ENCODE results near the gene DMAC1. TPM values are rescaled to one million over a fixed set of nuclear protein-coding genes. Genes with fewer than 3 reads are reported as not detected.
A peak's percentile ranks its signal among the peaks of the same experiment; 100 is the strongest.

Gene DMAC1
- total RNA-seq, 2 donors from 2014 or later: 16.6 to 22.5 TPM

DNA sequence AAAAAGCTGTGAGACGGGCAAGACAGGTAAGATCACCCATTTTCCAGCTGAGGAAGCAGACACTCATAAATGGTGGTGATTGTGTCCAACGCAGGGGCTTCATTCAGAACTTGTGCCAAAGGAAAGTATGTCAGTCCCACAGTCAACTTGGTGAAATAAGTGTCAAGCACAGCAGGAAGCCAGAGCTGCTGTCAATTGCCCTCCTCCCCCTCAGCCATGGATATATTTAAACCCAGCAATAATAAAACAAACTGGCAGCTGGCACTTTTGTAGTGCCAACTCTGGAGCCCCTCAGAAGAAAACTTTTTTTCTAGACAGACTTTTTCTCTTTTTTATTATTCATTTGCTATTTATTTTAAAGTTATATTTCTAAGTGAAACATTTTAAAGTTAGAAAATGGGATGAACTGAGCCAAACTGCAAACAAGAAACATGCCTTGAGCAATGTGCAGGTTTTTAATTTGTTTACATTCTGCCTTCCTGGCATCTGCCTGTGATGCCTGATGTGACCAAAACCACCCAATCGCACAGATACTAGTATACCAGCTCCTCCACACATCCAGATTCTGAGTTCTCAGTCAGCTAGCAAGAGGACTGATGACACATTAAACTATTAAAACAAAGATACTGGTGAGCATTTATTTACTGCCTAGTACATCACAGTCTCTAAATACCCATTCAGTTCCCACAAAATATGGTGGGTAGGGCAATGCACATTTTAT lies 17.0 kb downstream of the DMAC1 start:
- Histone ChIP-seq H3K36me3 (no peaks in the 10 kb centered on the region), H3K4me3 (no peak overlapping the region), H3K4me1 (replicated peaks) (no peaks in the 10 kb centered on the region), H3K9me3 (no peaks in the 10 kb centered on the region), H3K27me3 (replicated peaks; ENCODE audit: insufficient read depth) (no peaks in the 10 kb centered on the region), H3K27ac (no peak overlapping the region)
- no peak for TF ChIP-seq POLR2A (IDR thresholded peaks at IDR 0.05)
- TF ChIP-seq, protein P1, sequence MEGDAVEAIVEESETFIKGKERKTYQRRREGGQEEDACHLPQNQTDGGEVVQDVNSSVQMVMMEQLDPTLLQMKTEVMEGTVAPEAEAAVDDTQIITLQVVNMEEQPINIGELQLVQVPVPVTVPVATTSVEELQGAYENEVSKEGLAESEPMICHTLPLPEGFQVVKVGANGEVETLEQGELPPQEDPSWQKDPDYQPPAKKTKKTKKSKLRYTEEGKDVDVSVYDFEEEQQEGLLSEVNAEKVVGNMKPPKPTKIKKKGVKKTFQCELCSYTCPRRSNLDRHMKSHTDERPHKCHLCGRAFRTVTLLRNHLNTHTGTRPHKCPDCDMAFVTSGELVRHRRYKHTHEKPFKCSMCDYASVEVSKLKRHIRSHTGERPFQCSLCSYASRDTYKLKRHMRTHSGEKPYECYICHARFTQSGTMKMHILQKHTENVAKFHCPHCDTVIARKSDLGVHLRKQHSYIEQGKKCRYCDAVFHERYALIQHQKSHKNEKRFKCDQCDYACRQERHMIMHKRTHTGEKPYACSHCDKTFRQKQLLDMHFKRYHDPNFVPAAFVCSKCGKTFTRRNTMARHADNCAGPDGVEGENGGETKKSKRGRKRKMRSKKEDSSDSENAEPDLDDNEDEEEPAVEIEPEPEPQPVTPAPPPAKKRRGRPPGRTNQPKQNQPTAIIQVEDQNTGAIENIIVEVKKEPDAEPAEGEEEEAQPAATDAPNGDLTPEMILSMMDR (IDR thresholded peaks at IDR 0.05): no peak
- no peak for TF ChIP-seq POLR2AphosphoS5 (IDR thresholded peaks at IDR 0.05)
- peak; percentile 24 for DNase-seq (ENCODE audit: low spot score)
- intact Hi-C loops (cut with DNase I): no loop called here
- 30% methylated on average over 3 of the region's 3 CpGs for WGBS

DNA sequence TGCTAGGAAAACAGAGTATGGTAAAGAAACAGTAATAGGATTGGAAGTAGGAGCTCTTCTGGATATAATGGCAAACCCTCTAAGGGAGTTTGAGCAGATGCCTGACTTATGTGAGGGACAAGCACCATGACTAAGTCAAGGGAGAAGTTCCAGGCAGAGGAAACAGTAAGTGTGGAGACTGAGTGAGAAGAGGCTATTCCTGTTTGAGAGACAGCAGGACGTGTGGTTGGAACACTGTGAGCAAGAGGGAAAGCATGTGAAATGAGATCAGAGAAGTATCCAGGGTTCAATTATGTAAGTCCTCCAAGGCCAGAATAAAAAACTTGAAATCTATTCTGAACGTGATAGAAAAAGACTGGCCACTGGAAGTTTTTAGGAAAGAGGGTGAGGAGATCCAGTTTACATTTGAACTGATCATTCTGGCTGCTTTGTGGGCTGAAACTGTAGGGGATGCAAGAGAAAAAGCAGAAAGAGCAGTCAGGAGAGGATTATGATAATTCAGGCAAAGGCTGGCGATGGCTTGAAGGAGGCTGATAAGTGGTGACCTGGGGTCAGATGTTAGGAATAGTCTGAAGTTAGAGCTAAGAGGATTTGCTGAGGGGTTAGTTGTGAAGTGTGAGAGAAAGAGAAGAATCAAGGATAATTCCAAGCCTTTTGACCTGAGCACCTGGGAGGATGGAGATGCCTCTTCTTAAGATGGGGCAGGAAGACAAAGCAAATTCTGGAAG lies 19.2 kb downstream of the DMAC1 start:
- Histone ChIP-seq H3K4me3 (no peak overlapping the region), H3K27me3 (replicated peaks; ENCODE audit: insufficient read depth) (no peaks in the 10 kb centered on the region), H3K27ac (no peak overlapping the region), H3K9me3 (no peaks in the 10 kb centered on the region), H3K4me1 (replicated peaks) (no peaks in the 10 kb centered on the region), H3K36me3 (no peaks in the 10 kb centered on the region)
- no peak for DNase-seq (ENCODE audit: low spot score)
- intact Hi-C loops (cut with DNase I): no loop called here
- TF ChIP-seq POLR2A (IDR thresholded peaks at IDR 0.05): no peak
- TF ChIP-seq, protein P1 (IDR thresholded peaks at IDR 0.05): no peak
- TF ChIP-seq POLR2AphosphoS5 (IDR thresholded peaks at IDR 0.05): no peak
- WGBS: 64% methylated on average over 3 of the region's 3 CpGs

DNA sequence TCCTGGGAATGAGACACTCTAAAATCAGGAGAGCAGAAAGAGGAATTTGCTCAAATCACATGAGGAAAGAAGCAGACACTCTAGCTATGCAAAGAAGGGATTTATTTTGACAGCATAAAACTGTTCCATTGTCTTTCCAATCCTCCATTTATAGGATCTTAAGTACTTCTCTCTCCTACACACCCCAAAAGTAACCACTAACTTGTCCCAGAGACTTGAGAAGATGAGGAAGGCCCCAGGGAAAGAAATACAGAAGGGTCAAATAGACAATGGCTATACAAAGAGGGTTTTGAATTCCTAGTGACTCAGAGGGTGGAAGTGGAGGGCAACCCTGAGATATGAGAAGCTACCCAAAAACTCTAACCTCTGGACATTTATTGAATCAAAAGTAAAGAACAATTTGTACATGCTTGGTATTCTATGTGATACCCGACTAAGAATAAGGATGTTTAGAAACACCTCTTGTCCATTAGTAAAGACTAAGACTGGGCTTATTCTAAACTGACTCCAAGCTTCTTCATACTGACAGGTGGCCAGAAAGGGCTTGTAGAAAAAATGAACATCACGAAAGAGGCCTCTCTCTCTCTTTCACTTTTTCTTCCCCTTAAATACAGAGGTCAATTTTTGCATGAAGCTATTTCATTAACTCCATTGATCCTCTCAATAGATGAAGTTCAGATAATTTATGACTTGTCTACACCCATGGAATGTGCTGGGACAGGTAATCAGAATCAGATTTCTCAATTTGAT lies 20.6 kb downstream of the DMAC1 start:
- no peak for TF ChIP-seq POLR2A (IDR thresholded peaks at IDR 0.05)
- TF ChIP-seq, protein P1 (IDR thresholded peaks at IDR 0.05): no peak
- no peak for TF ChIP-seq POLR2AphosphoS5 (IDR thresholded peaks at IDR 0.05)
- no peak overlapping the region for H3K27ac ChIP-seq
- no peaks in the 10 kb centered on the region for H3K36me3 ChIP-seq
- H3K27me3 ChIP-seq (replicated peaks; ENCODE audit: insufficient read depth): no peaks in the 10 kb centered on the region
- 94% methylated on average over 2 of the region's 2 CpGs for WGBS
- intact Hi-C loops (cut with DNase I): no loop called here
- no peaks in the 10 kb centered on the region for H3K9me3 ChIP-seq
- H3K4me1 ChIP-seq (replicated peaks): no peaks in the 10 kb centered on the region
- DNase-seq (ENCODE audit: low spot score): no peak
- H3K4me3 ChIP-seq: no peak overlapping the region

DNA sequence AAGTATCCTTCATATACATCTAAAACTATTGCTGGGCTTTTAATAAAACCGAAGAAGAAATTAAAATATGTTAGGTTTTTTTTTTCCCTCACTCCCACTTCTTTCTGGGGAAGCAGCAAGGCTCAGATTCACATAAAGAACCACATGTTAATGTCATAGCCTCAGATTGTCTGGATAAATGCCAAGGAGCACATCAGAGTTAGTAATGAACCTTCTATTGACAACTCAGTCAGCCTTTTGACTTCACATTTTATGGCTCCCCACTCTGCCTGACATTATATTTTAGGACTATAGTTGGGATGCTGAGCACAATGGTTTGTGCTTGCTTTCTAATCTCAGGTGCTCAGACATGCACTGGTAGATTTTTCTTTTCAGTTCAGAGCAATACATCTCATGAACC lies 21.8 kb downstream of the DMAC1 start:
- no peaks in the 10 kb centered on the region for H3K36me3 ChIP-seq
- TF ChIP-seq POLR2A (IDR thresholded peaks at IDR 0.05) (no peak), POLR2AphosphoS5 (IDR thresholded peaks at IDR 0.05) (no peak)
- TF ChIP-seq, protein P1 (IDR thresholded peaks at IDR 0.05): no peak
- no peak overlapping the region for H3K27ac ChIP-seq
- no peaks in the 10 kb centered on the region for H3K4me1 ChIP-seq (replicated peaks)
- no peak overlapping the region for H3K4me3 ChIP-seq
- intact Hi-C loops (cut with DNase I): no loop called here
- 73% methylated on average over 1 of the region's 1 CpG for WGBS
- H3K27me3 ChIP-seq (replicated peaks; ENCODE audit: insufficient read depth): no peaks in the 10 kb centered on the region
- no peak for DNase-seq (ENCODE audit: low spot score)
- H3K9me3 ChIP-seq: no peaks in the 10 kb centered on the region
